ENCODE results near the gene BCAS2. TPM values are rescaled to one million over a fixed set of nuclear protein-coding genes. Genes with fewer than 3 reads are reported as not detected.

BCAS2 gene
- total RNA-seq: 38.5 and 55.9 TPM in 2 replicates

GRCh38 chr1:114581335-114582287, at the start of gene BCAS2:
BCAS2 (minus strand) TSS chr1:114581615; CDS start chr1:114581591, 24 bp downstream.

Other genes starting within 250 kb of the BCAS2 start
- gene TRIM33, start 70.4 kb downstream of the BCAS2 start, total RNA-seq: 26.3 and 28.1 TPM in 2 replicates
- gene DENND2C, start 88.4 kb upstream of the BCAS2 start, total RNA-seq: 4.1 and 4.4 TPM in 2 replicates
- not detected in 2 replicates for gene AMPD1, start 113.9 kb upstream of the BCAS2 start, total RNA-seq
- 42.2 and 66.2 TPM in 2 replicates for gene NRAS, start 135.2 kb upstream of the BCAS2 start, total RNA-seq
- 798 and 886 TPM in 2 replicates for gene CSDE1, start 176.4 kb upstream of the BCAS2 start, total RNA-seq
- gene SIKE1, start 199.1 kb upstream of the BCAS2 start, total RNA-seq: 62.8 and 65.2 TPM in 2 replicates

Data from smooth muscle cell of trachea (primary cell).